Measurements from ENCODE around the gene TAGLN2.
A peak's percentile ranks its signal among the peaks of the same experiment; 100 is the strongest.

TAGLN2 gene

GRCh38 chr1:159960721-159961381, 35.5 kb upstream of the TAGLN2 start:
- Histone ChIP-seq H3K4me3 (ENCODE audit: low read length) (peak overlapping the region; percentile 83), H3K9ac (ENCODE audit: low read length) (peak overlapping the region; percentile 82), H3K4me1 (ENCODE audit: control insufficient read depth, insufficient read depth, low read length) (peaks cover 4% of the 10 kb centered on the region), H3K36me3 (ENCODE audit: control insufficient read depth, insufficient read depth, low read length, severe bottlenecking) (no peaks in the 10 kb centered on the region), H3K9me3 (ENCODE audit: control insufficient read depth, low read length) (no peaks in the 10 kb centered on the region), H3K27me3 (replicated peaks; ENCODE audit: control insufficient read depth, insufficient read depth, low read length) (no peaks in the 10 kb centered on the region)
- DNase-seq (ENCODE audit: low read depth), result peak; percentile 90

GRCh38 chr1:159959451-159959850, 34.1 kb upstream of the TAGLN2 start:
- H3K4me1 ChIP-seq (ENCODE audit: control insufficient read depth, insufficient read depth, low read length), result peaks cover 4% of the 10 kb centered on the region
- DNase-seq (ENCODE audit: low read depth), result no peak
- H3K9ac ChIP-seq (ENCODE audit: low read length), result no peak overlapping the region
- H3K9me3 ChIP-seq (ENCODE audit: control insufficient read depth, low read length), result no peaks in the 10 kb centered on the region
- H3K36me3 ChIP-seq (ENCODE audit: control insufficient read depth, insufficient read depth, low read length, severe bottlenecking), result no peaks in the 10 kb centered on the region
- no peak overlapping the region for H3K4me3 ChIP-seq (ENCODE audit: low read length)
- no peaks in the 10 kb centered on the region for H3K27me3 ChIP-seq (replicated peaks; ENCODE audit: control insufficient read depth, insufficient read depth, low read length)

GRCh38 chr1:159958719-159959380, 33.5 kb upstream of the TAGLN2 start:
- no peak overlapping the region for H3K9ac ChIP-seq (ENCODE audit: low read length)
- H3K4me3 ChIP-seq (ENCODE audit: low read length), result no peak overlapping the region
- no peaks in the 10 kb centered on the region for H3K36me3 ChIP-seq (ENCODE audit: control insufficient read depth, insufficient read depth, low read length, severe bottlenecking)
- H3K27me3 ChIP-seq (replicated peaks; ENCODE audit: control insufficient read depth, insufficient read depth, low read length), result no peaks in the 10 kb centered on the region
- peaks cover 4% of the 10 kb centered on the region for H3K4me1 ChIP-seq (ENCODE audit: control insufficient read depth, insufficient read depth, low read length)
- DNase-seq (ENCODE audit: low read depth), result no peak
- no peaks in the 10 kb centered on the region for H3K9me3 ChIP-seq (ENCODE audit: control insufficient read depth, low read length)

GRCh38 chr1:159957824-159958268, 32.5 kb upstream of the TAGLN2 start:
- no peak for DNase-seq (ENCODE audit: low read depth)
- no peak overlapping the region for H3K4me3 ChIP-seq (ENCODE audit: low read length)

GRCh38 chr1:159955456-159955855, 30.1 kb upstream of the TAGLN2 start:
- Histone ChIP-seq H3K27me3 (replicated peaks; ENCODE audit: control insufficient read depth, insufficient read depth, low read length) (no peaks in the 10 kb centered on the region), H3K9ac (ENCODE audit: low read length) (no peak overlapping the region), H3K4me3 (ENCODE audit: low read length) (no peak overlapping the region), H3K9me3 (ENCODE audit: control insufficient read depth, low read length) (no peaks in the 10 kb centered on the region), H3K36me3 (ENCODE audit: control insufficient read depth, insufficient read depth, low read length, severe bottlenecking) (no peaks in the 10 kb centered on the region), H3K4me1 (ENCODE audit: control insufficient read depth, insufficient read depth, low read length) (peaks cover 12% of the 10 kb centered on the region)
- no peak for DNase-seq (ENCODE audit: low read depth)

More at GRCh38 chr1:159957824-159958268, 32.5 kb upstream of the TAGLN2 start:
- Histone ChIP-seq H3K9me3 (ENCODE audit: control insufficient read depth, low read length) (no peaks in the 10 kb centered on the region), H3K36me3 (ENCODE audit: control insufficient read depth, insufficient read depth, low read length, severe bottlenecking) (no peaks in the 10 kb centered on the region), H3K4me1 (ENCODE audit: control insufficient read depth, insufficient read depth, low read length) (peaks cover 4% of the 10 kb centered on the region), H3K27me3 (replicated peaks; ENCODE audit: control insufficient read depth, insufficient read depth, low read length) (no peaks in the 10 kb centered on the region), H3K9ac (ENCODE audit: low read length) (no peak overlapping the region)

GRCh38 chr1:159953536-159954515, 28.5 kb upstream of the TAGLN2 start, which contains the start of gene SLAMF9:
SLAMF9 (minus strand) TSS chr1:159954237; CDS start chr1:159954137, 100 bp downstream.
- DNase-seq (ENCODE audit: low read depth), result peak; percentile 25

GRCh38 chr1:159952932-159953331, 27.6 kb upstream of the TAGLN2 start:
- no peak for DNase-seq (ENCODE audit: low read depth)
- Histone ChIP-seq H3K4me1 (ENCODE audit: control insufficient read depth, insufficient read depth, low read length) (peaks cover 10% of the 10 kb centered on the region), H3K4me3 (ENCODE audit: low read length) (no peak overlapping the region), H3K9me3 (ENCODE audit: control insufficient read depth, low read length) (no peaks in the 10 kb centered on the region), H3K36me3 (ENCODE audit: control insufficient read depth, insufficient read depth, low read length, severe bottlenecking) (no peaks in the 10 kb centered on the region), H3K27me3 (replicated peaks; ENCODE audit: control insufficient read depth, insufficient read depth, low read length) (no peaks in the 10 kb centered on the region), H3K9ac (ENCODE audit: low read length) (no peak overlapping the region)

More at GRCh38 chr1:159953536-159954515, 28.5 kb upstream of the TAGLN2 start, which contains the start of gene SLAMF9:
- Histone ChIP-seq H3K4me1 (ENCODE audit: control insufficient read depth, insufficient read depth, low read length) (peaks cover 10% of the 10 kb centered on the region), H3K27me3 (replicated peaks; ENCODE audit: control insufficient read depth, insufficient read depth, low read length) (no peaks in the 10 kb centered on the region), H3K9ac (ENCODE audit: low read length) (no peak within 1 kb of the TSS), H3K9me3 (ENCODE audit: control insufficient read depth, low read length) (no peaks in the 10 kb centered on the region), H3K4me3 (ENCODE audit: low read length) (no peak within 1 kb of the TSS), H3K36me3 (ENCODE audit: control insufficient read depth, insufficient read depth, low read length, severe bottlenecking) (no peaks in the 10 kb centered on the region)

GRCh38 chr1:159951551-159951950, 26.2 kb upstream of the TAGLN2 start:
- Histone ChIP-seq H3K36me3 (ENCODE audit: control insufficient read depth, insufficient read depth, low read length, severe bottlenecking) (no peaks in the 10 kb centered on the region), H3K9ac (ENCODE audit: low read length) (no peak overlapping the region), H3K4me3 (ENCODE audit: low read length) (no peak overlapping the region), H3K4me1 (ENCODE audit: control insufficient read depth, insufficient read depth, low read length) (peaks cover 10% of the 10 kb centered on the region), H3K27me3 (replicated peaks; ENCODE audit: control insufficient read depth, insufficient read depth, low read length) (no peaks in the 10 kb centered on the region), H3K9me3 (ENCODE audit: control insufficient read depth, low read length) (no peaks in the 10 kb centered on the region)
- DNase-seq (ENCODE audit: low read depth), result no peak

- Histone ChIP-seq H3K9ac (ENCODE audit: low read length) (no peak overlapping the region), H3K27me3 (replicated peaks; ENCODE audit: control insufficient read depth, insufficient read depth, low read length) (no peaks in the 10 kb centered on the region), H3K36me3 (ENCODE audit: control insufficient read depth, insufficient read depth, low read length, severe bottlenecking) (no peaks in the 10 kb centered on the region), H3K4me3 (ENCODE audit: low read length) (no peak overlapping the region), H3K4me1 (ENCODE audit: control insufficient read depth, insufficient read depth, low read length) (peaks cover 11% of the 10 kb centered on the region), H3K9me3 (ENCODE audit: control insufficient read depth, low read length) (no peaks in the 10 kb centered on the region)
- no peak for DNase-seq (ENCODE audit: low read depth)
Observed at GRCh38 chr1:159951016-159951415, 25.7 kb upstream of the TAGLN2 start.

GRCh38 chr1:159949981-159950381, 24.7 kb upstream of the TAGLN2 start:
- Histone ChIP-seq H3K36me3 (ENCODE audit: control insufficient read depth, insufficient read depth, low read length, severe bottlenecking) (no peaks in the 10 kb centered on the region), H3K4me1 (ENCODE audit: control insufficient read depth, insufficient read depth, low read length) (peaks cover 19% of the 10 kb centered on the region), H3K27me3 (replicated peaks; ENCODE audit: control insufficient read depth, insufficient read depth, low read length) (peaks cover 6% of the 10 kb centered on the region), H3K9me3 (ENCODE audit: control insufficient read depth, low read length) (no peaks in the 10 kb centered on the region), H3K9ac (ENCODE audit: low read length) (no peak overlapping the region), H3K4me3 (ENCODE audit: low read length) (no peak overlapping the region)
- no peak for DNase-seq (ENCODE audit: low read depth)

GRCh38 chr1:159949123-159949522, 23.8 kb upstream of the TAGLN2 start:
- no peak overlapping the region for H3K9ac ChIP-seq (ENCODE audit: low read length)
- no peaks in the 10 kb centered on the region for H3K36me3 ChIP-seq (ENCODE audit: control insufficient read depth, insufficient read depth, low read length, severe bottlenecking)
- peaks cover 19% of the 10 kb centered on the region for H3K4me1 ChIP-seq (ENCODE audit: control insufficient read depth, insufficient read depth, low read length)
- peaks cover 15% of the 10 kb centered on the region for H3K27me3 ChIP-seq (replicated peaks; ENCODE audit: control insufficient read depth, insufficient read depth, low read length)
- H3K4me3 ChIP-seq (ENCODE audit: low read length), result no peak overlapping the region
- H3K9me3 ChIP-seq (ENCODE audit: control insufficient read depth, low read length), result no peaks in the 10 kb centered on the region
- DNase-seq (ENCODE audit: low read depth), result no peak

All from adipocyte (in vitro differentiated cells).